HEK293T (cell line): ENCODE results near the gene UQCR11.
"Not testable (repeated sequence)": the region's sequence is repeated elsewhere in the genome, so short reads cannot be mapped to it uniquely, and the experiment has no call there.

Source experiments
- CTCF ChIA-PET: fragments of 350-600 bp; formaldehyde crosslinking; extraction: SDS; loops from one replicate; lab custom pipeline; 2021; ENCODE audit warnings: antibody characterized with exemption, inconsistent platforms; lab: Yijun Ruan, JAX
- POLR2A ChIA-PET: fragments of 350-600 bp; formaldehyde crosslinking; extraction: SDS; loops from one replicate; lab custom pipeline; 2020; ENCODE audit warnings: antibody characterized with exemption, inconsistent platforms; lab: Yijun Ruan, JAX
- DNase-seq: peaks from one replicate; pipeline ENCODE4 v3.0.0; 2012; ENCODE audit warnings: mixed read lengths; ENCODE audit errors: extremely low spot score
- ARNT ChIP-seq: fragments of 450-650 bp; IDR thresholded peaks from 2 replicates; pipeline ENCODE4 v1.6.1; 2017; ENCODE audit warnings: mild to moderate bottlenecking
- BHLHE40 ChIP-seq: fragments of 450-650 bp; IDR thresholded peaks from 2 replicates; pipeline ENCODE4 v1.6.1; 2016; ENCODE audit warnings: mild to moderate bottlenecking, moderate library complexity, borderline replicate concordance
- CTBP1 ChIP-seq: fragments of 450-650 bp; IDR thresholded peaks from 2 replicates; pipeline ENCODE4 v1.6.1; 2016; ENCODE audit warnings: borderline replicate concordance
- ELF4 ChIP-seq: fragments of 450-650 bp; IDR thresholded peaks from 2 replicates; pipeline ENCODE4 v1.6.1; 2017; ENCODE audit warnings: antibody characterized with exemption
- FOXA1 ChIP-seq: fragments of 450-650 bp; IDR thresholded peaks from 2 replicates; pipeline ENCODE4 v1.6.1; 2016; ENCODE audit warnings: mild to moderate bottlenecking
- FOXK2 ChIP-seq: fragments of 450-650 bp; IDR thresholded peaks from 2 replicates; pipeline ENCODE4 v1.6.1; 2016; ENCODE audit warnings: mild to moderate bottlenecking
- FOXM1 ChIP-seq: fragments of 450-650 bp; IDR thresholded peaks from 2 replicates; pipeline ENCODE4 v1.6.1; 2017; ENCODE audit warnings: mild to moderate bottlenecking, borderline replicate concordance
- HDGF ChIP-seq: fragments of 450-650 bp; IDR thresholded peaks from 2 replicates; pipeline ENCODE4 v1.6.1; 2017; ENCODE audit warnings: antibody characterized with exemption, borderline replicate concordance
- L3MBTL2 ChIP-seq: fragments of 450-650 bp; conservative IDR thresholded peaks from 2 replicates; pipeline ENCODE4 v1.6.1; 2016; ENCODE audit warnings: mild to moderate bottlenecking
- LEF1 ChIP-seq: fragments of 450-650 bp; IDR thresholded peaks from 2 replicates; pipeline ENCODE4 v1.6.1; 2017; ENCODE audit warnings: mild to moderate bottlenecking, borderline replicate concordance
- NFRKB ChIP-seq: fragments of 450-650 bp; IDR thresholded peaks from 2 replicates; pipeline ENCODE4 v1.6.1; 2016; ENCODE audit warnings: mild to moderate bottlenecking, moderate library complexity
- SP1 ChIP-seq: fragments of 450-650 bp; IDR thresholded peaks from 2 replicates; pipeline ENCODE4 v1.6.1; 2017
- SUZ12 ChIP-seq: fragments of 450-650 bp; IDR thresholded peaks from 2 replicates; pipeline ENCODE4 v1.6.1; 2016; ENCODE audit warnings: mild to moderate bottlenecking
- TARDBP ChIP-seq: fragments of 450-650 bp; IDR thresholded peaks from 2 replicates; pipeline ENCODE4 v1.6.1; 2016
- ZNF384 ChIP-seq: fragments of 450-650 bp; IDR thresholded peaks from 2 replicates; pipeline ENCODE4 v1.6.1; 2016
- TF ChIP-seq, protein P1 (sequence below): fragments of 450-650 bp; IDR thresholded peaks from 2 replicates; pipeline ENCODE4 v1.6.1; 2016

The UQCR11 gene

DNA sequence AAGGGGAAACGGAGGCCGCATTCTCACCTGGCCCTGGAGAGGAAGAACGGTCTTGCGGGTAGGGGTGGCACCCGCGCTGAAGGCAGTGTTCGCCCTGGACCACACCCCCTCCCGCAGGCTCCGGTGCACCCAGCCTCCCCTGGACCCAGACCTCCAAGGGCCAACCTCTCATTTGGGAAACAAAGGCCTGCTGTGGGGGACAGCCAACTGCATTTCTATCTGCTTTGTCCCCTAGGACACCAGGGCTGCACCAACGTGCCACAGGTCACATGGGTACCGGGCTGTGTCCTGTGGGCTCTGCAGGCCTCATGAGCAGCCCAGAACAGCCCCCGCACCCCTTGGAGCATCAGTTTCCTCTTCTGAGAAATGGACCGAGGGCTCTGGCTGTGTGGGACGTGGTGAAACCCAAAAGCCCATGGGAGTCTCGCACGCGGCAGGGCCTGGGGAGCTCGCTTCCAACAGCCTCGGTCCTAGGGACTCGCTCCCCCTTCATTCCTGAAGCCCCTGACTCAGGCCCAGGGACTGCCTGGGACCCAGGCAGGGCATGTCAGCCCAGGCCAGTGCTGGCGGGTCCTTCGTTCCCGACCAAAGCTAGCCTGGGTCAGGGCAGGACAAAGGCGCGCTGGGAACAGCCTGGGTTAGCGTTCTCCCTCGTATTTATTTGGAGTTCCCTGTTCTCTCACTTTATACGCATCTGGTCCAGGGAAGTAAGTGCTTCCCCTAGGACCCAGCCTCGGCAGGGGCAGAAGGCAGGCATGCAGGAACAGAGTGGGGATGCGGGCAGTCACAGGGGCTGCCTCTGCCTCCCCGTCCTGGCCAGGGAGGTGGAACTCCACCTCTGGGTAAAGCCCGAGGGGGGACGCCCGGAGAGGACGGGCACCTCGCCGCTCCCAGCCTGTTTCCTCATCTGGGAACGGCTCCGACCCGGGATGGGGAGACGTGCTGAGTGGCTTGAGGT, 42.5 kb upstream of the UQCR11 start:
- ChIA-PET CTCF (no interaction called here), POLR2A (no interaction called here)

DNA sequence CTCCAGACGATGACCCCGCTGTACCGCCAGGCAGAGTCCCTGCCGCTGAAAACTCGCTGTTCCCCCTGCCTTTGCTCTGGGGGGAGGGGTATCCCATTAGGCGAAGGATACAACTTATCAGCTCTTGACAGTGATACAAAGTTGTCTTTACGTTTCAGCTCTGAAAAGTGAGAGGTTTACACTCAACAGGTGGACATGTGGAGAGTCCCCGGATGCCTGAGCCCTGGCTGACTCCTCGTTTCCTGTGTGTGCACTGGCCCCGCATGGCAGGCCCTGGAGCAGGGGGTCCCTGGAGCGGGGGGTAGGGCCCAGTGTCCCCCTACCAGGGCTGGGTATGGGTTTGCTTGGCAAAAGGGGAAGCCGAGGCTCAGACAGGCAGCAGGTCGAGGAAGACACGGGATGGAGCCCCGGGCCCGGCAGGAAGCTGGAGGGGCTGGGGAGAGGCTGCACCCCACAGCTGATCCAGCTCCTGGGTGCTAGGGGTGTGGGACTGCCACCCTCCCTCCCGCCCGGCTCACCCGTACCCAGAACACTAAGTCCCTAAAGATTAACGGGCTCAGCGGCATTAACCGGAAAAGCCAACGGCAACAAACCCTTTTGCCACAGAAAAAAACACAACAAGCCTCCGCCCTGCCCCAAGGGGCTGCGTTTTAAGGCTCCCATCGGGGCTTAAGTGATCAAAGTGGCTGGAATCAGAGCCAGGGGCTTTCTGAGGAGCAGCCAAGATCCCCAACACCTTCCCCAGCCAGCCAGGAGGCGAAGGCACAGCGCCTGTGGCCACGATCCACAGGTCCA, 41.6 kb upstream of the UQCR11 start:
- POLR2A ChIA-PET: no interaction called here
- CTCF ChIA-PET: no interaction called here
- no peak for DNase-seq
- TF ChIP-seq FOXK2 (no peak), HDGF (no peak), TARDBP (no peak), ELF4 (no peak)

More for the DNA sequence above, 42.5 kb upstream of the UQCR11 start:
- DNase-seq: no peak
- TF ChIP-seq CTBP1: no peak
- TF ChIP-seq FOXA1: no peak
- TF ChIP-seq LEF1: no peak
- no peak for TF ChIP-seq FOXM1
- no peak for TF ChIP-seq ZNF384
- TF ChIP-seq ARNT: no peak
- TF ChIP-seq NFRKB: no peak
- TF ChIP-seq SUZ12: no peak
- TF ChIP-seq HDGF: no peak
- no peak for TF ChIP-seq TARDBP
- TF ChIP-seq, protein P1, sequence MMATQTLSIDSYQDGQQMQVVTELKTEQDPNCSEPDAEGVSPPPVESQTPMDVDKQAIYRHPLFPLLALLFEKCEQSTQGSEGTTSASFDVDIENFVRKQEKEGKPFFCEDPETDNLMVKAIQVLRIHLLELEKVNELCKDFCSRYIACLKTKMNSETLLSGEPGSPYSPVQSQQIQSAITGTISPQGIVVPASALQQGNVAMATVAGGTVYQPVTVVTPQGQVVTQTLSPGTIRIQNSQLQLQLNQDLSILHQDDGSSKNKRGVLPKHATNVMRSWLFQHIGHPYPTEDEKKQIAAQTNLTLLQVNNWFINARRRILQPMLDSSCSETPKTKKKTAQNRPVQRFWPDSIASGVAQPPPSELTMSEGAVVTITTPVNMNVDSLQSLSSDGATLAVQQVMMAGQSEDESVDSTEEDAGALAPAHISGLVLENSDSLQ: no peak
- no peak for TF ChIP-seq L3MBTL2
- TF ChIP-seq BHLHE40: no peak
- no peak for TF ChIP-seq ELF4
- no peak for TF ChIP-seq FOXK2

DNA sequence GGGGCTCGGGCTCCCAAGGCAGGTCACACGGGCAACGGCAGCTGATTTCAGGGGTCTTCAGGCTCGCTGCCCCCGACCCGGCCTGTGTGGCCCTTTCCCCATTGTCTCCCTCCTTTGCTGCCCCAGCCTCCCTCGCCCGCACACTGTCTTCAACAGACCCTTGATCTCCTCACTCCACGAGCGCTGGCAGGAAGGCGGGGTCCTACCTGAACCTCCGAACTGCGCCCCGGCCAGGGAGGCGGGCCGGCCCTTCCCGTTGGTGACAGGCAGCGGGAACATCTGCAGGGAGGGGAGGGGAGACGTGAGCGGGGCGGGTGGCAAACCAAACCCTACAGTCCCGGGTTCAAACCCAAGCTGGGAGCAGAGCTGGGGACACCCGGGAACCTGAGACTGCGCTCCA, 40.9 kb upstream of the UQCR11 start:
- ChIA-PET POLR2A (no interaction called here), CTCF (no interaction called here)
- TF ChIP-seq SP1: no peak
- TF ChIP-seq, protein P1: no peak
- TF ChIP-seq ARNT: no peak
- no peak for TF ChIP-seq ZNF384
- no peak for TF ChIP-seq HDGF
- TF ChIP-seq CTBP1: no peak
- no peak for TF ChIP-seq FOXA1
- TF ChIP-seq SUZ12: no peak
- no peak for TF ChIP-seq FOXM1
- TF ChIP-seq TARDBP: no peak
- DNase-seq: no peak

DNA sequence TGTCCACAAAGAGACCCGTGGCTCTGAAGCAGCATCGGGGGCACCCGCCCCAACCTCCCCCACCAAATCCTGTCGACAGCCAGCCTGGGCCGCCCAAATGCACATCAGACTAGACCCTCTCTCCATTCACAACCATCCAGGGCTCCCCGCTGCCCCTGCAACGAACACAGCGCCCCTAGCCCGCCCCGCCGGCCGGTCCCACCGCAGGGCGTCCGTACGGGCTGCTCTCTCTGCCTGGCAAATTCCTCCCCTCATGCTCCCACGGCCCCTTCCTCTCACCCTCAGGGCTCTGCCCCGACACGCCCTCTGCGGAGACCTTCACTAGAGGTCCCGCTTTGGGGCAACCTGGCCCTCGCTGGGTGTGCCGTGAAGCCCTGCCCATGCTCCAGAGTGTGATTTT, 40.0 kb upstream of the UQCR11 start:
- TF ChIP-seq TARDBP (no peak), HDGF (no peak), ARNT (no peak), ELF4 (no peak), FOXA1 (no peak), ZNF384 (no peak)
- ChIA-PET POLR2A (no interaction called here), CTCF (no interaction called here)
- DNase-seq: no peak

DNA sequence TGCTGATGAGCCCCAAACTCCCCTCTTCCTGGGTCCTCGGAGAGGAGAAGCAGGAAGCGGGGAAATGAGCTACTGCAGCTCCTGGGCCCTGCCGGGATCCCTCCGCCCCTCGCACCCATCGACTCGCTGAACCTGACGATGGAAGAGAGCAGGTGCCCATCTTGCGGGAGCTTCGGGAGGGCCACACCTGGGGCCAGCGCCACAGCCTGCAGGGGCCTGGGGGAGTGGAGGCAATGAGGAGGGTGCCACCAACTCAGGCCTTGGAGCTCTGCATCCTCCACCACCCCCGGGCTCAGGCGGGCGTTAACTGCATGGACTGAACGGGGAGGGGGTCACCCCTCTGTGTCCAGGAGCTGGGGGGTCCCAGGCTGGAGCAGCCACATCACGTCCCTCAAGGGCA, 38.8 kb upstream of the UQCR11 start:
- CTCF ChIA-PET: no interaction called here
- TF ChIP-seq FOXK2 (no peak), LEF1 (no peak), SP1 (no peak), ELF4 (no peak), HDGF (no peak)
- no peak for DNase-seq
- POLR2A ChIA-PET: no interaction called here

DNA sequence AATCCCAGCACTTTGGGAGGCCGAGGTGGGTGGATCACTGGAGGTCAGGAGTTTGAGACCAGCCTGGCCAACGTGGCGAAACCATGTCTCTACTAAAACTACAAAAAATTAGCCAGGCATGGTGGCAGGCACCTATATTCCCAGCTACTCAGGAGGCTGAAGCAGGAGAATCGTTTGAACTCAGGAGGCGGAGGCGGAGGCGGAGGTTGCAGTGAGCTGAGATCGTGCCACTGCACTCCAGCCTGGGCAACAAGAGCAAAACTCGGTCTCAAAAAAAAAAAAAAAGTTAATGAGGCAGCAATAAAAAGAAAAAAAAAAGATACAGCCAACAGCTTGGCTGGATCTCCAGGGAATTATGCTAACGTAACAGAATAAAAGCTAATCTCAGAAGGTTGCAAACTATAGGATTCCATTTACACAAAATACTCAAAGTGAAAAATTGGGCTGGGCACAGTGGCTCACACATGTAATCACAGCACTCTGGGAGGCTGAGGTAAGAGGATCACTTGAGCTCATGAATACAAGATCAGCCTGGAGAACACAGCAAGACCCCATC, 35.7 kb upstream of the UQCR11 start:
- CTCF ChIA-PET, DNase-seq: not testable (repeated sequence)
- POLR2A ChIA-PET: interaction anchor here (1.1 kb wide), 1 partner anchor 12 kb away, joined by 3 read pairs; the partner anchor contains the start of gene TCF3
- TF ChIP-seq ZNF384: peak; percentile 67; the same call in 1 of the 2 replicates

DNA sequence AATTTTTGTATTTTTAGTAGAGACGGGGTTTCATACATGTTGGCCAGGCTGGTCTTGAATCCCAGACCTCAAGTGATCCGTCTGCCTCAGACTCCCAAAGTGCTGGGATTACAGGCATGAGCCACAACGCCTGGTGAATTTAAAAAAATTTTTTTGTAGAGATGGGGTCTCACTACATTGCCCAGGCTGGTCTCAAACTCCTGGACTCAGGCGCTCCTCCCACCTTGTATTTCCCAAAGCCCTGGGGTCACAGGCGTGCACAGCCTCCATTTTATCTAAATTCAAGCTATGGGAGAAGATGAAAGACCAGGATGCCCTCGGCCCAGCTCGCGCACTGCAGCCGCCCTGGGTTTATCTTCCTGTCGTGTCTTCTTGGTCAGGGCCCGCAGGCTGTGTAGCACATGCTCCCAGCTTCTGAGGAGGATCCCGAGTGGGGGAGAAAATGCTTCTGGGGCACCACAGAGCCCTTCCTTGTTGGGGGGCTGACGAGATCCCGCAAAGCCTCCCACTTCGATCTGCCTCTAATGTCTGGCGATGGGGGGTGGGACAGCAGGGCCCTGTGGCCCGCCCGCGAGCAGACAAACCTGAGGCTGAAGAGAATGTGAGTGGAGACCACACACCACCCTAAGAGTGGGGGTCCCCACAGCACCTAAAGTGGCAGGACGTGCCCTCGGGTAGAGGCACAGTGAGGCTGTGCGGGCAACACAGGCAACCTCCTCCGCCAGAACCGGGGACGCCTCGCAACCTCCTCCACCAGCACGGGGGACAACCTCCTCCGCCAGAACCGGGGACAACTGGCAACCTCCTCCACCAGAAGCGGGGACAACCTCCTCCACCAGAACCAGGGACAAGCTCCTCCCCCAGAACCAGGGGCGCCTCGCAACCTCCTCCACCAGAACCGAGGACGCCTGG, 31.3 kb upstream of the UQCR11 start:
- ChIA-PET POLR2A (no interaction called here), CTCF (no interaction called here)
- TF ChIP-seq CTBP1: no peak
- TF ChIP-seq SP1: no peak
- TF ChIP-seq L3MBTL2: no peak
- TF ChIP-seq LEF1: no peak
- TF ChIP-seq HDGF: no peak
- TF ChIP-seq BHLHE40: no peak
- TF ChIP-seq FOXM1: no peak
- no peak for TF ChIP-seq ARNT
- no peak for TF ChIP-seq FOXK2
- no peak for TF ChIP-seq TARDBP
- TF ChIP-seq NFRKB: no peak
- TF ChIP-seq, protein P1: no peak
- no peak for TF ChIP-seq ELF4
- TF ChIP-seq FOXA1: no peak
- TF ChIP-seq SUZ12: no peak
- DNase-seq: no peak
